Liver (tissue), 9 donors: ENCODE measurements around the gene PDE4D. TPM values are rescaled to one million over a fixed set of nuclear protein-coding genes. Genes with fewer than 3 reads are reported as not detected.

Experiments
- DNase-seq: peaks from one replicate; pipeline ENCODE4 v3.0.0-alpha.2; 2017; ENCODE audit warnings: low spot score
- H3K27ac ChIP-seq, 2 donors: one replicate each; pipeline ENCODE4 v1.7.0; 2013; ENCODE audit warnings: inconsistent platforms in 2 of 2, low read length in 2 of 2, control low read depth in 1 of 2, low read depth in 1 of 2, mild to moderate bottlenecking in 1 of 2
- H3K27me3 ChIP-seq, 4 donors: one replicate each; pipeline versions ENCODE4 v1.6.1 to v1.7.0; 2013; ENCODE audit warnings: low read length in 3 of 4, inconsistent platforms in 1 of 4, mild to moderate bottlenecking in 1 of 4, moderate library complexity in 1 of 4; ENCODE audit not compliant: control insufficient read depth in 4 of 4, insufficient read depth in 4 of 4
- H3K36me3 ChIP-seq, 4 donors: one replicate each; pipeline versions ENCODE4 v1.6.1 to v1.7.0; 2013; ENCODE audit warnings: low read length in 3 of 4, mild to moderate bottlenecking in 3 of 4, low read depth in 1 of 4, moderate library complexity in 1 of 4; ENCODE audit not compliant: control insufficient read depth in 4 of 4, insufficient read depth in 3 of 4
- H3K4me1 ChIP-seq, 4 donors: one replicate each; pipeline versions ENCODE4 v1.6.1 to v1.7.0; 2013; ENCODE audit warnings: low read length in 3 of 4, mild to moderate bottlenecking in 3 of 4, moderate library complexity in 1 of 4; ENCODE audit not compliant: control insufficient read depth in 4 of 4, insufficient read depth in 4 of 4
- H3K4me3 ChIP-seq, 3 donors: one replicate each; pipeline versions ENCODE4 v1.6.1 to v1.7.0; 2013; ENCODE audit warnings: low read length in 3 of 3, control low read depth in 1 of 3, low read depth in 1 of 3, mild to moderate bottlenecking in 1 of 3
- H3K9ac ChIP-seq, 2 donors: one replicate each; pipeline ENCODE4 v1.7.0; 2013; ENCODE audit warnings: low read length in 2 of 2, mild to moderate bottlenecking in 2 of 2, moderate library complexity in 2 of 2, control low read depth in 1 of 2, low read depth in 1 of 2
- H3K9me3 ChIP-seq, 4 donors: one replicate each; pipeline versions ENCODE4 v1.6.1 to v1.7.0; 2013; ENCODE audit warnings: low read length in 3 of 4; ENCODE audit not compliant: control insufficient read depth in 4 of 4
- EGR1 ChIP-seq, 2 donors: IDR thresholded peaks; 2 replicates each; pipeline ENCODE4 v1.6.1; 2016 to 2018; ENCODE audit warnings: antibody characterized with exemption in 2 of 2, low read depth in 2 of 2
- FOXA1 ChIP-seq: IDR thresholded peaks from 2 replicates; pipeline ENCODE4 v1.6.1; 2016; ENCODE audit warnings: antibody characterized with exemption
- FOXA2 ChIP-seq: IDR thresholded peaks from 2 replicates; pipeline ENCODE4 v1.6.1; 2016; ENCODE audit warnings: antibody characterized with exemption
- HNF4A ChIP-seq, 2 donors: conservative IDR thresholded peaks; 2 replicates each; pipeline ENCODE4 v1.6.1; 2016; ENCODE audit warnings: antibody characterized with exemption in 2 of 2, mild to moderate bottlenecking in 2 of 2
- HNF4G ChIP-seq: IDR thresholded peaks from 2 replicates; pipeline ENCODE4 v1.6.1; 2016; ENCODE audit warnings: antibody characterized with exemption
- JUND ChIP-seq, 2 donors: IDR thresholded peaks; 2 replicates each; pipeline ENCODE4 v1.6.1; 2016; ENCODE audit warnings: antibody characterized with exemption in 2 of 2
- NR2F2 ChIP-seq: IDR thresholded peaks from 2 replicates; pipeline ENCODE4 v1.6.1; 2016; ENCODE audit warnings: antibody characterized with exemption
- RAD21 ChIP-seq, 2 donors: IDR thresholded peaks; 2 replicates each; pipeline ENCODE4 v1.6.1; 2016; ENCODE audit warnings: antibody characterized with exemption in 2 of 2, mild to moderate bottlenecking in 2 of 2
- RXRA ChIP-seq, 2 donors: IDR thresholded peaks; 2 replicates each; pipeline ENCODE4 v1.6.1; 2017 to 2018; ENCODE audit warnings: antibody characterized with exemption in 2 of 2, mild to moderate bottlenecking in 1 of 2
- SP1 ChIP-seq: IDR thresholded peaks from 2 replicates; pipeline ENCODE4 v1.6.1; 2018; ENCODE audit warnings: antibody characterized with exemption, mild to moderate bottlenecking
- YY1 ChIP-seq: IDR thresholded peaks from 2 replicates; pipeline ENCODE4 v1.6.1; 2016; ENCODE audit warnings: antibody characterized with exemption, mild to moderate bottlenecking
- WGBS: extraction: QIAGEN DNeasy Blood & Tissue Kit; methylation state at CpG from one replicate; pipeline ENCODE4 v1.1.7; 2013; 5-methylcytosine and 5-hydroxymethylcytosine counted together
- polyA plus RNA-seq, 2 donors: library from polyadenylated mRNA; stranded (reverse) in 1 of 2; unstranded in 1 of 2; fragments of 200-250 nt in 1 of 2; fragments of >200 nt in 1 of 2; fragmentation: Nextera tagmentation in 1 of 2; extraction: Ambion mirVana in 1 of 2; gene quantifications; one replicate each; pipeline versions ENCODE4 v1.2.1 to v1.2.3, GENCODE V29; 2013 to 2015
- total RNA-seq, 2 donors: library from RNA; depleted of rRNA; stranded (reverse); fragments of >200 nt; gene quantifications; one replicate each; pipeline ENCODE4 v1.2.3, GENCODE V29; 2014
- TF ChIP-seq, protein P1 (sequence below): fragments of 150-350 bp; IDR thresholded peaks from 2 replicates; pipeline ENCODE4 v1.5.1; 2017; ENCODE audit warnings: improper control_type of control experiment, low read depth, low read length; ENCODE audit not compliant: missing input control
- TF ChIP-seq, protein P2 (sequence below): IDR thresholded peaks from 2 replicates; pipeline ENCODE4 v1.6.1; 2016; ENCODE audit warnings: antibody characterized with exemption
- TF ChIP-seq, protein P3 (sequence below): IDR thresholded peaks from 2 replicates; pipeline ENCODE4 v1.6.1; 2016; ENCODE audit warnings: antibody characterized with exemption
- TF ChIP-seq, protein P4 (sequence below): IDR thresholded peaks from 2 replicates; pipeline ENCODE4 v1.6.1; 2016; ENCODE audit warnings: antibody characterized with exemption
- TF ChIP-seq, protein P5 (sequence below): IDR thresholded peaks from 2 replicates; pipeline ENCODE4 v1.6.1; 2016; ENCODE audit warnings: antibody characterized with exemption, mild to moderate bottlenecking
- donor health status: healthy.
- donor health status: healthy.
- donor health status: healthy.
- donor health status: healthy.
- donor health status: healthy.

PDE4D gene
- total and polyA plus RNA-seq, 4 donors = 0.67 to 11.9 (median 6.5) TPM

DNA sequence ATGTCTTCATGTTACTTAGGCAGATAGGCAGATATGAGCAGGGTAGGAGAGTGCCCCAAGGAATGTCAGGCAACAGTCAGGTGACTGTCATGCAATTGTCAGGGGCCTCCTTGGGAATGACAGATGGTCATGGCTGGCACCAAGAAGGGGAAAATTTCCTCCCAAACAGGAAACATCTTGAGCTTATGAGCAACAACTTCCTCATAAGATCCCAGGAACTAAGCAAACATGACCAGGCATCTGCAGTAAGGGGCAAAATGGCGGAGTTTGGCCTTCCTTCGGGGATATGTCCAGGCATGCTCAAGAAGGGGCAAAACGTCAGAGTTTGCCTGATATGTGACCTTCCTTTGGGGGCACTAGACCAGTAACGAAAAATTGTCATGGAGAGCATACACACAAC, 591.8 kb downstream of the PDE4D start:
- TF ChIP-seq, protein P1, sequence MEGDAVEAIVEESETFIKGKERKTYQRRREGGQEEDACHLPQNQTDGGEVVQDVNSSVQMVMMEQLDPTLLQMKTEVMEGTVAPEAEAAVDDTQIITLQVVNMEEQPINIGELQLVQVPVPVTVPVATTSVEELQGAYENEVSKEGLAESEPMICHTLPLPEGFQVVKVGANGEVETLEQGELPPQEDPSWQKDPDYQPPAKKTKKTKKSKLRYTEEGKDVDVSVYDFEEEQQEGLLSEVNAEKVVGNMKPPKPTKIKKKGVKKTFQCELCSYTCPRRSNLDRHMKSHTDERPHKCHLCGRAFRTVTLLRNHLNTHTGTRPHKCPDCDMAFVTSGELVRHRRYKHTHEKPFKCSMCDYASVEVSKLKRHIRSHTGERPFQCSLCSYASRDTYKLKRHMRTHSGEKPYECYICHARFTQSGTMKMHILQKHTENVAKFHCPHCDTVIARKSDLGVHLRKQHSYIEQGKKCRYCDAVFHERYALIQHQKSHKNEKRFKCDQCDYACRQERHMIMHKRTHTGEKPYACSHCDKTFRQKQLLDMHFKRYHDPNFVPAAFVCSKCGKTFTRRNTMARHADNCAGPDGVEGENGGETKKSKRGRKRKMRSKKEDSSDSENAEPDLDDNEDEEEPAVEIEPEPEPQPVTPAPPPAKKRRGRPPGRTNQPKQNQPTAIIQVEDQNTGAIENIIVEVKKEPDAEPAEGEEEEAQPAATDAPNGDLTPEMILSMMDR = no peak
- TF ChIP-seq, protein P2, sequence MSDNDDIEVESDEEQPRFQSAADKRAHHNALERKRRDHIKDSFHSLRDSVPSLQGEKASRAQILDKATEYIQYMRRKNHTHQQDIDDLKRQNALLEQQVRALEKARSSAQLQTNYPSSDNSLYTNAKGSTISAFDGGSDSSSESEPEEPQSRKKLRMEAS = no peak
- TF ChIP-seq HNF4G (no peak), SP1 (no peak), NR2F2 (no peak), JUND (IDR thresholded peaks at IDR 0.05) (no peak), RAD21 (IDR thresholded peaks at IDR 0.05) (no peak)
- TF ChIP-seq, protein P3, sequence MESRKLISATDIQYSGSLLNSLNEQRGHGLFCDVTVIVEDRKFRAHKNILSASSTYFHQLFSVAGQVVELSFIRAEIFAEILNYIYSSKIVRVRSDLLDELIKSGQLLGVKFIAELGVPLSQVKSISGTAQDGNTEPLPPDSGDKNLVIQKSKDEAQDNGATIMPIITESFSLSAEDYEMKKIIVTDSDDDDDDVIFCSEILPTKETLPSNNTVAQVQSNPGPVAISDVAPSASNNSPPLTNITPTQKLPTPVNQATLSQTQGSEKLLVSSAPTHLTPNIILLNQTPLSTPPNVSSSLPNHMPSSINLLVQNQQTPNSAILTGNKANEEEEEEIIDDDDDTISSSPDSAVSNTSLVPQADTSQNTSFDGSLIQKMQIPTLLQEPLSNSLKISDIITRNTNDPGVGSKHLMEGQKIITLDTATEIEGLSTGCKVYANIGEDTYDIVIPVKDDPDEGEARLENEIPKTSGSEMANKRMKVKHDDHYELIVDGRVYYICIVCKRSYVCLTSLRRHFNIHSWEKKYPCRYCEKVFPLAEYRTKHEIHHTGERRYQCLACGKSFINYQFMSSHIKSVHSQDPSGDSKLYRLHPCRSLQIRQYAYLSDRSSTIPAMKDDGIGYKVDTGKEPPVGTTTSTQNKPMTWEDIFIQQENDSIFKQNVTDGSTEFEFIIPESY = no peak
- H3K4me3 ChIP-seq = no peak overlapping the region
- DNase-seq = no peak
- peaks cover 0 to 4% (median 1%) of the 10 kb centered on the region in 4 donors for H3K4me1 ChIP-seq
- H3K36me3 ChIP-seq = no peaks in the 10 kb centered on the region
- no peaks in the 10 kb centered on the region for H3K9me3 ChIP-seq
- 90% methylated on average over 4 of the region's 4 CpGs for WGBS
- H3K27me3 ChIP-seq = no peaks in the 10 kb centered on the region
- no peak overlapping the region for H3K27ac ChIP-seq
- no peak overlapping the region for H3K9ac ChIP-seq

DNA sequence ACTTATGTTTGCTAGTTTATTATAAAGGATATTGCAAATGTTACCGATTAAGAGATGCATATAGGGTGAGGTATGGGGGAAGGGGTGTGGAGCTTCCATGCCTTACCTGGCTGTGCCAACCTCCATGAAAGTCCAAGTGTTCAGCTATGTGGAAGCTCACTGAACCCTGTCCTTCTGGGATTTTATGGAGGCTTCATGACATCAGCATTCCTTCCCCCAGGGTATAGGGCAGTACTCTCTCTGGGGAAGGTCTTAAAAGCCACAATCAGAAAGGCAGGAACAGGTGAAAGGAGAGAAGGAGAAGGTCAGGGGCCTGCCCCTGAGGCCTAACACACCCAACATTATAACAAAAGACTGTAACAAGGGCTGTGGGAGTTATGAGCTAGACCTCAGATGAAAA, 592.6 kb downstream of the PDE4D start:
- no peak for DNase-seq
- no peak for TF ChIP-seq FOXA2
- no peak for TF ChIP-seq HNF4G
- TF ChIP-seq YY1 = no peak
- TF ChIP-seq FOXA1 = no peak
- TF ChIP-seq, protein P4, sequence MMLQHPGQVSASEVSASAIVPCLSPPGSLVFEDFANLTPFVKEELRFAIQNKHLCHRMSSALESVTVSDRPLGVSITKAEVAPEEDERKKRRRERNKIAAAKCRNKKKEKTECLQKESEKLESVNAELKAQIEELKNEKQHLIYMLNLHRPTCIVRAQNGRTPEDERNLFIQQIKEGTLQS = no peak
- TF ChIP-seq, protein P3 = no peak
- TF ChIP-seq RXRA (IDR thresholded peaks at IDR 0.05) = no peak
- TF ChIP-seq, protein P2 = no peak
- TF ChIP-seq EGR1 (IDR thresholded peaks at IDR 0.05; ENCODE audit: low read depth in 2 of 2) = no peak
- TF ChIP-seq, protein P1 = no peak
- TF ChIP-seq, protein P5, sequence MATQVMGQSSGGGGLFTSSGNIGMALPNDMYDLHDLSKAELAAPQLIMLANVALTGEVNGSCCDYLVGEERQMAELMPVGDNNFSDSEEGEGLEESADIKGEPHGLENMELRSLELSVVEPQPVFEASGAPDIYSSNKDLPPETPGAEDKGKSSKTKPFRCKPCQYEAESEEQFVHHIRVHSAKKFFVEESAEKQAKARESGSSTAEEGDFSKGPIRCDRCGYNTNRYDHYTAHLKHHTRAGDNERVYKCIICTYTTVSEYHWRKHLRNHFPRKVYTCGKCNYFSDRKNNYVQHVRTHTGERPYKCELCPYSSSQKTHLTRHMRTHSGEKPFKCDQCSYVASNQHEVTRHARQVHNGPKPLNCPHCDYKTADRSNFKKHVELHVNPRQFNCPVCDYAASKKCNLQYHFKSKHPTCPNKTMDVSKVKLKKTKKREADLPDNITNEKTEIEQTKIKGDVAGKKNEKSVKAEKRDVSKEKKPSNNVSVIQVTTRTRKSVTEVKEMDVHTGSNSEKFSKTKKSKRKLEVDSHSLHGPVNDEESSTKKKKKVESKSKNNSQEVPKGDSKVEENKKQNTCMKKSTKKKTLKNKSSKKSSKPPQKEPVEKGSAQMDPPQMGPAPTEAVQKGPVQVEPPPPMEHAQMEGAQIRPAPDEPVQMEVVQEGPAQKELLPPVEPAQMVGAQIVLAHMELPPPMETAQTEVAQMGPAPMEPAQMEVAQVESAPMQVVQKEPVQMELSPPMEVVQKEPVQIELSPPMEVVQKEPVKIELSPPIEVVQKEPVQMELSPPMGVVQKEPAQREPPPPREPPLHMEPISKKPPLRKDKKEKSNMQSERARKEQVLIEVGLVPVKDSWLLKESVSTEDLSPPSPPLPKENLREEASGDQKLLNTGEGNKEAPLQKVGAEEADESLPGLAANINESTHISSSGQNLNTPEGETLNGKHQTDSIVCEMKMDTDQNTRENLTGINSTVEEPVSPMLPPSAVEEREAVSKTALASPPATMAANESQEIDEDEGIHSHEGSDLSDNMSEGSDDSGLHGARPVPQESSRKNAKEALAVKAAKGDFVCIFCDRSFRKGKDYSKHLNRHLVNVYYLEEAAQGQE = no peak
- TF ChIP-seq HNF4A (conservative IDR thresholded peaks at IDR 0.05) = no peak
- Histone ChIP-seq H3K9ac (no peak overlapping the region), H3K27ac (no peak overlapping the region), H3K4me3 (no peak overlapping the region), H3K9me3 (no peaks in the 10 kb centered on the region), H3K36me3 (no peaks in the 10 kb centered on the region), H3K27me3 (no peaks in the 10 kb centered on the region), H3K4me1 (peaks cover 0 to 8% (median 1%) of the 10 kb centered on the region in 4 donors)
- WGBS = 95% methylated on average over 1 of the region's 1 CpG
